D721Med (cell line): ENCODE data around the gene ITIH5.

ENCODE experiments used
- DNase-seq: peaks from one replicate; pipeline ENCODE4 v3.0.0; 2011; ENCODE audit warnings: low spot score; ENCODE audit not compliant: insufficient read length
- FAIRE-seq: peaks from 2 replicates; lab custom pipeline; 2011; peaks lifted over from hg19 to GRCh38; lab: Jason Lieb, UNC
- TF ChIP-seq, protein P1 (sequence below): IDR thresholded peaks from 2 replicates; pipeline ENCODE4 v1.5.1; 2012; ENCODE audit warnings: mild to moderate bottlenecking, control low read depth; ENCODE audit not compliant: insufficient read depth; ENCODE audit errors: missing control alignments

ITIH5 gene

DNA sequence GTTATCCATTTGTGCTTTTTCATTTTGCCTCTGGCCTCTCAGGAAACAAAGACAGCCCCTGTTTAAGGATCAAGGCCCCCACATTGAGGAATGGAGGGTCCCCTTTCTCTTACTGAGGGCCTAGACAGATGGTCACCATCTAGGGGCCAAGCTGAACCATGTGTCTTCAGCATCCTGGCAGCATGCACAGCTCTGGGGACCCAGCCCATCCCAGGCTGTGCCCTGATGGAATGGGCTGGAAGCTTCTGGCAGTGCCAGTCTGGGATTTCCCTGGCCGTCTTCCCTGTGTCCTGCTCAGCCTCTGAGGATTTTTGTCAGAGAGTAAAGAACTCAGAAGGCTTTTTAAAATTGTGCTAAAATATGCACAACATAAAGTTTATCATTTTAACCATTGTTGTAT, 116.8 kb downstream of the ITIH5 start:
- no peak for FAIRE-seq
- TF ChIP-seq, protein P1, sequence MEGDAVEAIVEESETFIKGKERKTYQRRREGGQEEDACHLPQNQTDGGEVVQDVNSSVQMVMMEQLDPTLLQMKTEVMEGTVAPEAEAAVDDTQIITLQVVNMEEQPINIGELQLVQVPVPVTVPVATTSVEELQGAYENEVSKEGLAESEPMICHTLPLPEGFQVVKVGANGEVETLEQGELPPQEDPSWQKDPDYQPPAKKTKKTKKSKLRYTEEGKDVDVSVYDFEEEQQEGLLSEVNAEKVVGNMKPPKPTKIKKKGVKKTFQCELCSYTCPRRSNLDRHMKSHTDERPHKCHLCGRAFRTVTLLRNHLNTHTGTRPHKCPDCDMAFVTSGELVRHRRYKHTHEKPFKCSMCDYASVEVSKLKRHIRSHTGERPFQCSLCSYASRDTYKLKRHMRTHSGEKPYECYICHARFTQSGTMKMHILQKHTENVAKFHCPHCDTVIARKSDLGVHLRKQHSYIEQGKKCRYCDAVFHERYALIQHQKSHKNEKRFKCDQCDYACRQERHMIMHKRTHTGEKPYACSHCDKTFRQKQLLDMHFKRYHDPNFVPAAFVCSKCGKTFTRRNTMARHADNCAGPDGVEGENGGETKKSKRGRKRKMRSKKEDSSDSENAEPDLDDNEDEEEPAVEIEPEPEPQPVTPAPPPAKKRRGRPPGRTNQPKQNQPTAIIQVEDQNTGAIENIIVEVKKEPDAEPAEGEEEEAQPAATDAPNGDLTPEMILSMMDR, result no peak
- DNase-seq, result no peak

GRCh38 chr10:7547829-7548228, 118.9 kb downstream of the ITIH5 start:
- TF ChIP-seq, protein P1, result no peak
- DNase-seq, result no peak
- FAIRE-seq, result no peak

- DNase-seq (no peak), FAIRE-seq (no peak)
- TF ChIP-seq, protein P1, result no peak
These were observed 119.6 kb downstream of the ITIH5 start for GRCh38 chr10:7547206-7547605.

DNA sequence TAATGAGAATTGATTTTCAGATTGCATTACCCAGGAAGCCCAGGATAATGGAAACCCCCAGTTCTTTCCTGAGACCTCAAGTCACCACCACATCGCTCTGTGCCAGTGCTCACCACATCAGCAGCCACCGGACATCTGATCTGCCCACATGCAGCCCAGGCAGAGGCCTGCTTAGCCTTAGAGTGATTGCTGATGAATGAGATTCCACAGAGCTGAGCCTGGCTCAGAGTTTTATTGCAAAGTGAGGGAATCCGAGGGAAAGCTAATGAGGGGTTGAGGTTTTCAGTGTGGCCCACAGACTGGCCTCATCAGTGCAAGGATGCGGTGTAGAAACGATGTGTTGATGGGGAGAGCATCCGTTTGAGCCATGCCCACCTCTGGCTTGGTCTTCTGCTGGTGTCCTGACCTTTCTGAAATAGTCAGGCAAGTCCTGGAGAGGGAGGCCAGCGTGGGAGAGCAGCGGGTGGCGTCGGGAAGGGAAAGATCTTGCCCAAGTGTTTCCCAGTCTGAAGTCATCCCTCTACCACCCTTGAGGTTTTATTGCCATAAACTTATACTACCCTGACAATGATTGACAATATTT, 120.3 kb downstream of the ITIH5 start:
- DNase-seq (no peak), FAIRE-seq (no peak)
- TF ChIP-seq, protein P1, result no peak

DNA sequence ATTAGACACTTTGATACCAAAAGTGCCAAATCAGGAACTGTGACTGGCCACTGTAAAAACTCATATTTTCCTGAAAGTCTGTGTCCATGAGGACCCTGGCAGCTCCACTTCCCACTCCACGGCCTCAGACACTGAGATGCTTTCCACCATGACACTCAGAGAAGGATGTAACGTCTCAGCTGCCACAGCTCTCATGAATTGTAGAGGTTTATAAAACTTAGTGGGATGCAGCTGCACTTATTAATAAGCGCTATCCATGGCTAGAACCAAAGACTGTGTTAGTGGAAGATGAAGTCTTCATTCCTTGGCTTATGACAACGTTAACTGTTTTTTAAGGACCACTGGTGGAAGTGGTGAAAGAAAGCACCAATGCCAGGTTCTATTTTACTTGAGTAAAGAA, 121.0 kb downstream of the ITIH5 start:
- TF ChIP-seq, protein P1, result no peak
- FAIRE-seq, result no peak
- no peak for DNase-seq

- TF ChIP-seq, protein P1, result no peak
- FAIRE-seq, result no peak
- DNase-seq, result no peak
These were observed 121.5 kb downstream of the ITIH5 start for GRCh38 chr10:7545261-7545660.

- FAIRE-seq, result no peak
These were observed 122.6 kb downstream of the ITIH5 start for GRCh38 chr10:7544203-7544602.

More at GRCh38 chr10:7544203-7544602, 122.6 kb downstream of the ITIH5 start:
- TF ChIP-seq, protein P1, result no peak
- no peak for DNase-seq
